HG02678 (cell line): Measurements from ENCODE around the gene GRB10.

ENCODE experiments used
- ATAC-seq: cut with Tn5 transposase; IDR thresholded peaks from one replicate; pipeline ENCODE4 v1.9.1; 2021; ENCODE audit warnings: mild to moderate bottlenecking, moderate library complexity; ENCODE audit not compliant: unreplicated experiment

Gene GRB10

DNA sequence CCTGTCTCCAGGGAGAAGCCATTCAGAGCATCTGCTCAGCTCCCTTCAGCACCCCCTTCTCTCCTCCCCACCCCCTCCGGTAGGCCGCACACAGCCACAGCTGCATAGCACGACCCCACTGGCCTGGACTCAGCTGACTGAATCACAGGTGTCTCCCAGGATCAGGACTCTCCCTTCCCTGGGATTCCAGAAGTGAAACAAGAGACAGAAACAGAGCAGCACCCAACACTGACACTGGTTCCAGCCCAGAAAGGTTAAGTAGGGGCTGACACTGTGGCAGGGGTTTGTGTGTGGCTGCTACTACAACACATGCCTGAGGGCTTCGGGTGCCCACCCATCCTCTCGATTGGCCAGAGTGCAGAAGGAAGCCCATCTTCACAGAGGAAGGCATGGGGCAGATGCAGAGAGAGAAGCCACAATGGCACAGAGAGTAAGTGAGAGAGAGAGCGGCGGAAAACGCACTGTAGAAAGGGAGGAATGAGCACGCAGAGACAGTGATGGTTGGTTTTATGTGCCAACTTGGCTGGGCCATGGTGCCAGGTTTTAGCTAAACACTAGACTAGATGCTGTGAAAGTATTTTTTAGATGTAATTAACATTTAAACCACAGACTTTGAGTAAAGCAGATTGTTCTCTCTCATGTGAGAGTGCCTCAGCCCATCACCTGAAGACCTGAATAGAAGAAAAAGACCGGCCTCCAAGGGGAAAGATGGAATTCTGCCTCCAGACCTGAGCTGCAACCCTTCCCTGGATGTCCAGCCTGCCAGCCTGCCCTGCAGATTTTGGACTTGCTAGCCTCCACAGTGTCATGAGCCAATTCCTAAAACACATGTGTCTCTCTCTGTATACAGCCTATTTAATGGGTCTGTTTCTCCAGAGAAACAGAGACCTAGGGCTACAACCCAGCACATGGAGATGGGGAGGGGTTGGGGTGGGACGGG is 107.5 kb downstream of the GRB10 start:
- no peak for ATAC-seq

DNA sequence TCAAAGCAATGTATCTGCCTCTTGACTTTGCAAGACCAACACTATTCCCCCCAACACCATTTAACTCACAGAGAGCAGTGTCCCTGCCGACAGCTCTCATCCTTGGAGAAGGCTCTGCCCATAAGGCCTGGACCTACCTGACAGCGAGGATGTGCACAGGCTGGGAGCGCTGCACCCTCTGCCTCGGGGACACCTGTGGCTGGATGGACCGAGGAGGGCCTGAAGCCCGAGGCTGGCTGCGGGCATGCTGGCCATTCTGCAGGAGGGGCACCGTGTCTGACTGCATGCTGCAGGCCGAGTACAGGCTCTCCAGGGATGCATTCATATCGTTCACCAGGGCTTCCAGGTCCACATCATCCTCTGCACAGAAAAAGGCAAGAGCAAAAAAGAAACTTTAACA is 108.4 kb downstream of the GRB10 start:
- ATAC-seq = no peak

DNA sequence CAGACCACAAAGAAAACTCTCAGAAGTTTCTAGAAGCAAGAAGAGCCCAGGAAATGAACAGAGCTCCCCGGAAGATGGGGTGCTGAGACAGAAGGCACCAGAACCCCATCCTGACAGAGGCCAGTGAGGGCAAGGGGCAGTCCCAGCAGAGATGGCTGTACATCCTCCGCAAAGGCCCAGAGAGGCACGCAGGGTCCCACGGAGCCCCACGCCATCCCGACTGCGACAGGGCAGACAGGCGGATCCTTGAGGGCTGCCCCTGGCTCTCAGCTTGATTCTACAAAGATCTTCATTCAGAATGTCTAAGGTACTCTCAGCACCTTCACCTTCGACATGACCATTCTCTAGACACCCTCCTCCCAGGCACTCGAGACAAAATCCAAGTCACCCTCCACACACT is 109.6 kb downstream of the GRB10 start:
- no peak for ATAC-seq

DNA sequence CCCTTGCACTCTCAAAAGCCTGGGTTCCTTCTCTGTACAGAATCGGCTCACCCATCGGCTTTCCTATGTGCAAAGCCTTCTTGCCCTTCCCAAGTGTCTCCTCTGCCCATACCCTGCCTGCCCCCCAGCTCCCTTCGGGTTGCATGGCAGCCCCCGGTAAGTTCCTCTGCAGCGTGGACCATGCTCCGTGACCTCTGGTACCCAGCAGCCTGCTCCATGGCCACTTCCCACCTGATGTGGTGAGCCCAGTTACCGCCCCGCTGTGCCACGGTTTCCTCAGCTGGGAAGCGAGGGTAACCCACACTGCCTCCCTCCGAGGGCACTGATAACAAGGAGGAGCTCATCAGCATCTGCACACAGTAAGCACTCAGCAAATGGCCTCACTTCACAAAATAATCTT is 110.7 kb downstream of the GRB10 start:
- ATAC-seq = no peak

DNA sequence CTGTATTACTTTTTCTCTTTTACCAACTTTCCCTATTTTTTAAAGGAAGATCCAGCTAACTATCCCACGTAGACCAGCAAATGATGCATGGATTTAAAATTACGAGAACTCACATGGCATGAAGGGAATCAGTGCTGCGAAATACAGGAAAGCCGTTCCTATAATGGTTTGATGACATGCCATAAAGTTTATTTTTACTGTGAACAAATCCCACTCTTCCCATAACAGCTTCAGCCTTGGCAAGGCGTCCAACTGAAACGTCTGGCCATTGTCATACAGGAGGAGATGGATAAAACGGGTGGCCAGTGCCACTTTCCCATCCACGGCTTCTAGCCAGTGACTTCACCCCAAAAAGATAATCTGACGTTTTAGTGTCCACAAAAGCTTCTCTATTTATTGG is 111.3 kb downstream of the GRB10 start:
- no peak for ATAC-seq

DNA sequence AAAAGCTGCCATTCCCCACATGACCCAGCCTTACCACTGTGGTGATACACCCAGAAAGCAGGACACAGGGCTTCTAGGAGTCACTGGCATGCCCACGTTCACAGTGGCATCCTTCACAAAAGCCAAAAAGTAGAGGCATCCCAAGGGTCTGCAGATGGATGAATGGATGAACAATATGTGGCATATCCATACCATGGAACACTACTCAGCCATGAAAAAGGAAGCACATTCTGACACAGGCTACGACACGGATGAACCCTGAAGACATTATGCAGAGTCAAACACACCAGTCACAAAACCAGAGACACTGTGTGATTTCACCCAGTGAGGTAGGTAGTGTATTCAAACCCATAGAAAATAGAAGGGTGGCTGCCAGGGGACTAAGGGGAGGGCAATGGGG is 112.8 kb downstream of the GRB10 start:
- ATAC-seq = no peak

DNA sequence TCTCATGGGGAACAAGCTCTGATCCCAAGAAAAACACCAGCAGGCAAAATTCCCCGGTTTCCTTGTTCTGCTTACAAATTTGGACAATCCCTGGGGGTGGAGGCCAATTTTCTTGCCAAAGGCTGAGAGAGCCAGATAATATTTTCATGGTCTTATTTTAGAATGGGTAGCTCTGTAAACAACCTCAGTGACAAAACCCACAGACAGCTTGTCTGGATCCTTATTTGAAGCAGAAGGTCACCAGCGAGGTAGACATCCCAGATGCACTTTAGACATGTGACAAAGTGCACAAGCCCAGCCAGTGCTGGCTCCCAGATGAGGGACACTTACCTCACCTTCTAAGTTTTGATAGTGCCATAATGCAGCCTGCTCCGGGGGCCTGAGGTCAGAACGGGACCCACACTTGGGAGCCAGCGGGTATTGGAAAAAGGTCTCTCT is 114.9 kb downstream of the GRB10 start:
- no peak for ATAC-seq

DNA sequence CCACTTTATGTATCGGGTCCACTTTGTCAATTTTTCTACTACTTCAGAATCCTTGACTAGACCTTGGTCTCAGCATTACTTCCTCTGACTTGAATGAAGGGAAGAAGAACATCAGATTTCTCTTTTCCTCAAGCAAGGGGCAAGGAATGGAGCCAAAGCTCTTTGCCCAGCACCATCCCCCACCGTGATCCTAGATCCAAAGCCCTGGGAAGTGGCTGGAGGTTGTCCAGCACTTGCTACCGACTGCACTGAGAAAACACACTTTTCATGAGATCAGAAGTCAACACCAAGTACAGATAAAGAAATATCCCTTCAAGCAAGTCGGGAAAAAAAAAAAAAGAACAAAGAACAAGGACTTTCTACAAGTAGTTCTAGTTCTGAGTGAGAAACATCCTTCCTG is 115.4 kb downstream of the GRB10 start:
- no peak for ATAC-seq

DNA sequence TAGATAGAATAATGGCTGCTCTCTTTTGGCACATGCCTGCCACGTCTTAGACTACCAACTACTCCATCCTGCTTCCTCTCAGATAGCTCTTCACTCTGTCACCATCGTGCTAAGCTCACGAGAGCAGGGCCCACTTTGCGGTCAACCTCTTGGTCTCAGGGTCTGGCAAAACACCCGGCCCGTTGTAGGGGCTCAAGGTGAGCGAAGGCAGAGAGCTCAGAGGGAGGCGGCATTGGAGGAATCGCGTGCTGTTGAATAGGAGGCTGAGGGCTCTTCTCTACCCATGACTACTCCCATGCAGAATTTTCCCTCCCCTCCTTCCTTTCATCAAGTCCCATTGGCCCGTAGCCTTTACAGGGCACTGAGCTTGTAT is 116.6 kb downstream of the GRB10 start:
- no peak for ATAC-seq

DNA sequence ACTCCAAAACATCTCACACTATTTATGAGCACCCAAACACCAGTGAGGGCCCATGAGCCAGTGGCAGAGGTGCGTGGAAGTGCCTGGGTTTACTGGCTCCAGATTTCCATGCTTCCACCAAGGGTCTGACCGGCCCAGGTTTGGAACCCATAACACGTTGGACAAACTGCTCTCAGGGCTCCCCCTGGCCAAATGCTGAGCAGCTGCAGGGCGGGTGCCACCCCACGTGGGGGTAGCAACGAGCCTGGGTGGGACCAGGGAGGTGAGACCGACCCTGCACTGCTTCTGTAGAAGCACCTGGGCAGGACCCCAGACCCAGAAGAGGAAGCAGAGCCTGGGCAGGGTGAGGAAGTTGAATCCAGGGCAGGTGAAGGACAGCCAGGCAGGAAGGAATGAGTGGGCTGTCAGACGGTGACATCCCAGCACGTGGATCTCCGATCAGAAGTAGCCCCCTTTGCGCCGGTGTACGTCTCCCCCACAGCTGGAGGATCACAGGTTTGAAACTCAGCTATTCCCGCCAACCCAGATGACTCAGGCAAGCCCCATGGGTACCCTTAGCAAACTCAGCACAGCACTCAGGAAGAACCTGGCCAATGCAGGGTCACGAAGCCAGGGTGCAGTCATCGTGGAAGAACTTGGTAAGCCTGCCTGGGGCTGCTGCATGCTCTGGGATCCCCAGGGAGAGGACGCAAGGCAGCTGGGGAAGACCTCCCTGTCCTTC is 117.1 kb downstream of the GRB10 start:
- no peak for ATAC-seq

DNA sequence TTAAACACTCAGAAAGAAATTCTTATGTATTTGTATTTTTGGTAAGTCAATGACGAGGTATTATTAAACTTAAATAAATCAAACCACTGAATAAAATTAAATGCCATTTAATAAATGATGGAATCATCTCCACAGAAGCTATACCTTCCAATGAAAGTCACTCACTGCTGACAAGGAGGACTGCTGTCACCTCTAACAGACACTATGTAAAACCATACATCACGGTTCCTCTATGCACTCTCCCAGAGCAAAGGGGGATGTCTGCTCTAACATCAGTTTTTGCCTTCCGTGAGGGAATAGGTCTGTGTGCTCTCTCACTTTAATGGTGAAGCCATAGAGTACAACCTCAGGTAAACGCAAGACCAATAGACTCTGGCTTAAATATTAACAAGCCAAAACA is 117.8 kb downstream of the GRB10 start:
- peak; percentile 19 for ATAC-seq

DNA sequence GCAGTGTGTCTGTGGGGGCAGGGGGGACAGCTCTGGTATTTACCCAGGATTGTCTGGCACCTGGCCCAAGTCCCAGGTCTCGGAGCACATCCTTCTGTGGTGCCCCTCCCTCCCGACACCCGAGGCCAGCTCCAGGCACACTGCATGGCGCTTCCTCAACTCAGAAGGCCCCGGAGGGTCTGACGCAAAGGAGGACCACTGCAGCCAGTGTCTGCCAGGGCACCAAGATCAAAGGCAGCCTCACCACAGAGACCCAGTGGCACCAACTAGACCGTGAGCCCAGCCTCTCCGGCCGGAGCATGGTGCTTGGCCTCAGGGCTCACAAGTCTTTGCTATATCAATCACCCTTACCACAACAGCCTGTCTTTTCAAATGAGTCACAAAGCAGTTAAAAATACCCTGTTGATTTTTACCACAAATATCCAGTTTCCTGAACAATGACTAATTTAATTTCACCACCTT is 118.2 kb downstream of the GRB10 start:
- peak; percentile 56 for ATAC-seq

DNA sequence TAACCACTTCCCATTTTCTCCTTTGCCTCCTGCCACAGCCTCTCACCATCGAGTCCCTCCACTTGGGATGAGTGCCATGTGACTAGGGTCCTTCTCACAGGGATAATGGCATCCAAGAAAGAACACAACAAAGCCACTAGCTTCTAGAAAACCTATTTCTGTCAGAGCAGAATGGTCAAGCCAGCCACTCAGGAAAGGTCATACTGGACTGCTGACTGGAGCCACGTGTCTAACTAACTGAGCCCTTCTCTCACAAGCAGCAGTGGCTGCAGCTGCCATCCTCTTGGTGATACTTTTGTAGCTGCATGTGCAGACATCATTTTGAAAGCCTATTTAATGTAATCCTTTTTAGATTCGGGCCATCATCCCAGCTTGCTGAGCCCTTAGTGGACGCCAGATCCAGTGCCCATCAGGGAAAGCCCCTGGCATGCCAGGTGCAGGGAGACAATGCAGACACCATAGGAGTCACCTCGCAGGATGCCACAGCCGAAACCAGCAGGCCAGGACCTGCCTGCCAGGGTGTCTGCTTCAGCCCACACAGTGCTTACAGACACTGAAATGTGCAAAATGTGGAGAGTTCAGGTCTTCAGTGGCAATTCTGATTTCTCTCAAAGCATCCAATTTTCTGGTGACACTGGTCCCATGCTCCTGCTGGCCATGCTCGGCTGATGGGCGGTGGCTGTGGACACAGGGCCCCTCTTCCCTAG is 119.1 kb downstream of the GRB10 start:
- ATAC-seq = no peak

DNA sequence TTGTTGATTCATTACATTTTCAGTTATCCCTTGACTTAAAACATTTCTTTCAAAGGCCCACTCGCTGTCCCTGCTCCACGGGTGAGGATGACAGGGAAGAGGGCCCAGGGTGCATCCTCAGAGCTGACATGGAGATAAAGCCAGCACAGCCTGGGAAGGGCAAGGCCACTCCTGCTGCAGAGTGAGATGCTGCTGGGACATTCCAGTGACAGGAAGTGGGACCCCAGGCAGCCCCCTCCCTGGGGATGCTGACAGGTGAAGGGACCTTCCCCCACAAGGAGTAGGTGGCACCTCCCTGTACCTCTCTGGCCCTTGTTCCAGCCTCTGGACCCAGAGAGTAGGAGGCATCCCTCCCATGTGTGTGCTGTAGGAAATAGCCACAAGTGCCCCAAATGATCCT is 119.7 kb downstream of the GRB10 start:
- no peak for ATAC-seq

DNA sequence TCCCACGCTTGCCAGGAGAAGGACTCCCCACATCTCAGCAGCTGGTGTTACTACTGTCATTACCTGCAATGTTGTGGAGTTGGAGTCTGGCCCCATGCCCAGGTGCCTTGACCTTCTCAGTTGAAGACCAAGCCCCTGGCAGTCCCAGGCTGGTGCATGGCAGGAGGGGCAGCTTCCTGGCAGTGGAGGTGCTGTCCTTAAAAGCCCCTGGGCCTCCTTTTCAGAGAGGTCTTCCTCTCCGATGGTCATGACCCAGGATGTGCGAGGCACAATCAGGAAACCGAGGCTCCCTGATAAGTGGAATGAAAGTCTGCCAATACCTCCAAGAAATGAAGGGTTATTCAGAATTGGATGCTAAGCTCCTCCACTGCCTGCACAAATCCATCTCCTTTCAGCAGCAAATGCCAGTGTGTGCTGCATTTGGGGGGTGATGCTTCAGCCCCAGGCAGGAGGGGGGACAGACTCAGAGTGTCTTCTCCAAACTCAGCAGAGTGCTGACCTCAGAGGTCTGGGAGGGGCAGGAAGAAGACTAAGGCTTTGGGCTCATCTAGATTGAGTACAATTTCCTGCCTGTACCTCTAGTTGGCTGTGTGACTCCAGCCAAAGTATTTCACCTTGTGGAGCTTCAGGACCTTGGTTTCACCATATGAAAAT is 120.5 kb downstream of the GRB10 start:
- no peak for ATAC-seq

DNA sequence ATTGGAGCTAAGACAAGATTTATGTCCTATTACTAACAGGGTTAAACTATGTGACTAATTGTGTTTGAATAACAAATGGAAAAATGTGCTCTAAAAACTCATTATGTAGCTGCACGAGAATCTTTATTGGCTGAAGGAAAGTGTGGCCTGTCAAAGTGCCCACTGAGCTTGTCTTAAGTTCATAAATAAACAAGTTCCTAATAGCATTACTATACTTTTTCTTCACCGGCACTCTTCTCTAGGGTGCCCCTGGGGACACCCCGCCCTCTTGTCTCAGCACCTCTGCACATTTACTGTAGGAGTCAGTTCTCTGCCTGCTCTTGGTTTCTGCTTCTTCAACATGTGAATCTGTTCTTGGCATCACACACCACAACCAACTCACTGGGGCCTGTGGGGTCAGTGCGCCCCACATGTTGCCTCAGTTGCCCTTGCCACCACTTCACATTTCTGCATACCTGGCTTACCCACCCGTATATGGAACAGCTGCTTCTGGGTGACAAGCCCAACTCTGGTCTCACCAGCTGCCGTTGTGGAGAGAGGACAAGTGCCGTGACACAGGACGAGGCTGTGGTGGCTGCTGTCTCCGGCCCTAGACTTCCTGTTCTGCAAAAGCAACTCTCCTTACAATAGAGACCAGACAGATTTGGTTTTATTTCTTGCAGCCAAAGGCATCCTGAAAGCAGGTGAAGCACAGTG is 121.2 kb downstream of the GRB10 start:
- peak; percentile 65 for ATAC-seq

DNA sequence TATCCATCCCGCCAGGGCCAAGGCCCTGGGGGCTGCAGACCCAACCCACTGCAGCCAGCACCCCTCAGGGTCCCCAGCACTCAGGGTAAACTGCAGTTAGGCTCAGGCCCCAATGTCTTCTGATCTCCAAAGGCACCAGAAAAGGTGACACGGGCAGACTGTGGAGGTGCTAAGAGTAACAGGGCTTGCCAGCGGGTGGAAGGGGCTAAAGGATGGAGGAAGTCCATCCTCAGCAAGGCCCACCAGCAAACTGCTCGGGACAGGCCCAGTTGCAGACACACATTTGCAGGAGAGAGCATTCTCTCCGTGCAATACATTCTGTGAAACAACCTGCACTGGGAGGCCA is 121.9 kb downstream of the GRB10 start:
- ATAC-seq = no peak

DNA sequence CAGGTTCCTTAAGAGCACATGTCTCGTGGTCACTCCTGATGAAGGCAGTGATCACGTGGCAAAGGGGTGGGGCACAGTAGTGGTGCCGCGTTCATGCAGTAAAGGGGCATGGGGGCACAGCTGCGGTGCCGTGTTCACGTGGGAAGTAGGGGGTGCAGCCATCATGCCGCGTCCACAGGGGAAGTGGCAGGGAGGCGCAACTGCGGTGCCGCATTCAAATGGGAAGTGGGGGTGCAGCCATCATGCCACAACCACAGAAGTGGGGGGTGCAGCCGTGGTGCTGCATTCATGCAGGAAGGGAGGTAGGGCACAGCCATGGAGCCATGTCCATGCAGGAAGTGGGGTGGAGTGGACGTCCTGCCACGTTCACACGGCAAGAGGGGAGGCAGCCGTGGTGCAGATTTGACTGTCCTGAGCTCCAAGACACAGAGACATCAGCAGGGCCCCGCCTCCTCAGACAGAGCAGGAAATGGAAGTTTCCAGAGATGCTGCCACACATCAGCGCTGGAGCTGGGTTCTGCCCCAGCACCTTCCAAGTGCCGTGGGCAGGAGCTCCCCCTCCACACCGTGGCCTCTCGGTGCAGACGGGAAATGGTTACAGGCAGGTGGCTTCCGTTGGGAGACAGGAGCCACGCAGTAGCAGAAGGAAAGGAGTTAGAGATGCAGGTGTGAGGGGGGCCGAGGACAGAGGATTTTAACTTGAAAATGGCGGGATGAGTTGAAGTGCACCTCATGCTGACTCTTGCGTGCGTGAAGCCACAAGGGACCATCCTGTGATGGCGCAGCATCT is 122.5 kb downstream of the GRB10 start:
- ATAC-seq = peak; percentile 20

DNA sequence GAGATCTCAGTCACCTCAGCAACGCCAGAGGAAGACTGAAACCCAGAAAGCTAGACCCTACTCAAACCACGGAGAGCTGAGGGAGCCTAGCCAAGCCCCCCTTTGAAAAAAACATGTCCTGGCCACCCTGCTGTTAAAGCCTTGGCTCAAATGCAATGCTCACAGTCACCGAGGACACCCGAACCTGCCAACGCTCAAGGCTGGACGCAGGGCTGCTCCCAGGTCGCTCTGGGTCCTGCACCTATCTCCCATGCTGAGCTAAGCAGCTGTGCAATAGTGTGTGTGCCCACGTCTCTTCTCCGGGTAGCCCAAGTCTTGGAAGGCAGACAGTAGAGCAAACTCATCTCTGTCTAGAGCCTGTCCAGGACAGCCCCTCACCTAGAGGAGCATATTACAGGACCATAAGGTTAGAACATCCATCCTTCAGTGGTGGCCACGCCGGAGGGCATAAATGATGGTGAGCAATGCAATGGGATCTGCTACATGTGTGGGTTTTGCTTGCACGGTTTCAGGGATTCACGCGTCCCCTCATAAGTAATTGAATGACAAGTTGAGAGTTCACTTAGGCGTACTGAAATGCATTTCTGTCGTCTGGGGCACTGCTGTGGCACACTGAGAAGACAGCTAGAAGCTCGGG is 123.2 kb downstream of the GRB10 start:
- no peak for ATAC-seq
